NCI-H82 treated with DMSO at 0.1 percent for 48 hours (cell line): ENCODE measurements around the gene GPATCH4.
"Not testable (repeated sequence)": the region's sequence is repeated elsewhere in the genome, so short reads cannot be mapped to it uniquely, and the experiment has no call there.

Experiments used
- DNase-seq: peaks from one replicate; lab custom pipeline; 2025; ENCODE audit not compliant: unreplicated experiment; lab: John Stamatoyannopoulos, UW

The GPATCH4 gene

GRCh38 chr1:156601122-156601830 lies at the start of gene GPATCH4:
GPATCH4 (minus strand) TSS chr1:156601479.
- peak; percentile 71 for DNase-seq

- no peak for DNase-seq
These were observed 47.7 kb upstream of the GPATCH4 start for GRCh38 chr1:156648951-156649350.

GRCh38 chr1:156648496-156648895 lies 47.2 kb upstream of the GPATCH4 start:
- no peak for DNase-seq

- DNase-seq = no peak
These were observed 46.1 kb upstream of the GPATCH4 start for GRCh38 chr1:156647351-156647750.

GRCh38 chr1:156646738-156647211 lies 45.5 kb upstream of the GPATCH4 start:
- no peak for DNase-seq

GRCh38 chr1:156645666-156646065 lies 44.4 kb upstream of the GPATCH4 start:
- DNase-seq = no peak

GRCh38 chr1:156645056-156645455 lies 43.8 kb upstream of the GPATCH4 start:
- DNase-seq = no peak

GRCh38 chr1:156644640-156645039 lies 43.4 kb upstream of the GPATCH4 start:
- no peak for DNase-seq

- no peak for DNase-seq
These were observed 42.9 kb upstream of the GPATCH4 start for GRCh38 chr1:156644146-156644545.

GRCh38 chr1:156643778-156644092 lies 42.5 kb upstream of the GPATCH4 start:
- no peak for DNase-seq

- no peak for DNase-seq
These were observed 41.9 kb upstream of the GPATCH4 start for GRCh38 chr1:156643049-156643777.

- no peak for DNase-seq
These were observed 41.2 kb upstream of the GPATCH4 start for GRCh38 chr1:156642265-156643048.

GRCh38 chr1:156641761-156642264 lies 40.5 kb upstream of the GPATCH4 start, which contains the start of gene BCAN:
BCAN (plus strand) TSS chr1:156642117; CDS start chr1:156646055, 3,938 bp downstream.
- DNase-seq = peak; percentile 42

GRCh38 chr1:156640842-156641706 lies 39.8 kb upstream of the GPATCH4 start:
- no peak for DNase-seq

- DNase-seq = no peak
These were observed 38.4 kb upstream of the GPATCH4 start for GRCh38 chr1:156639601-156640101.

- DNase-seq = no peak
These were observed 37.1 kb upstream of the GPATCH4 start for GRCh38 chr1:156638189-156638985.

- DNase-seq = no peak
These were observed 31.1 kb upstream of the GPATCH4 start for GRCh38 chr1:156632355-156632754.

GRCh38 chr1:156631152-156631551 lies 29.9 kb upstream of the GPATCH4 start:
- DNase-seq = not testable (repeated sequence)

- DNase-seq = no peak
These were observed 28.7 kb upstream of the GPATCH4 start for GRCh38 chr1:156629823-156630449.
